GM21786 (cell line): Measurements from ENCODE around the gene GJC1.

Experiments used
- ATAC-seq: cut with Tn5 transposase; IDR thresholded peaks from one replicate; pipeline ENCODE4 v1.9.1; 2021; ENCODE audit not compliant: unreplicated experiment

Gene GJC1

GRCh38 chr17:44804302-44805089 lies 25.6 kb downstream of the GJC1 start:
- ATAC-seq = no peak

- ATAC-seq = no peak
These were observed 28.2 kb downstream of the GJC1 start for GRCh38 chr17:44801880-44802279.

- no peak for ATAC-seq
These were observed 31.7 kb downstream of the GJC1 start for GRCh38 chr17:44798356-44798755.

- no peak for ATAC-seq
These were observed 32.3 kb downstream of the GJC1 start for GRCh38 chr17:44797802-44798201.

GRCh38 chr17:44796731-44797130 lies 33.4 kb downstream of the GJC1 start:
- no peak for ATAC-seq

- no peak for ATAC-seq
These were observed 34.2 kb downstream of the GJC1 start for GRCh38 chr17:44795928-44796327.

GRCh38 chr17:44795421-44795820 lies 34.7 kb downstream of the GJC1 start:
- ATAC-seq = no peak

- ATAC-seq = no peak
These were observed 35.2 kb downstream of the GJC1 start for GRCh38 chr17:44794851-44795413.

- ATAC-seq = no peak
These were observed 35.9 kb downstream of the GJC1 start for GRCh38 chr17:44793885-44794842.

- ATAC-seq = no peak
These were observed 37.8 kb downstream of the GJC1 start for GRCh38 chr17:44792276-44792675.

- no peak for ATAC-seq
These were observed 41.9 kb downstream of the GJC1 start for GRCh38 chr17:44788139-44788538.

- no peak for ATAC-seq
These were observed 42.7 kb downstream of the GJC1 start for GRCh38 chr17:44787271-44787940.

GRCh38 chr17:44786551-44787081 lies 43.5 kb downstream of the GJC1 start:
- ATAC-seq = no peak

- no peak for ATAC-seq
These were observed 44.2 kb downstream of the GJC1 start for GRCh38 chr17:44785921-44786320.

- ATAC-seq = no peak
These were observed 47.7 kb downstream of the GJC1 start for GRCh38 chr17:44782326-44782850.

- ATAC-seq = no peak
These were observed 48.3 kb downstream of the GJC1 start for GRCh38 chr17:44781551-44782325.

GRCh38 chr17:44780845-44781480 lies 49.1 kb downstream of the GJC1 start:
- ATAC-seq = no peak

- ATAC-seq = no peak
These were observed 49.9 kb downstream of the GJC1 start for GRCh38 chr17:44780161-44780560.
